CD14-positive monocyte (primary cell): ENCODE results near the gene ZRANB1. TPM values are rescaled to one million over a fixed set of nuclear protein-coding genes. Genes with fewer than 3 reads are reported as not detected.
A peak's percentile ranks its signal among the peaks of the same experiment; 100 is the strongest.

ENCODE experiments used
- DNase-seq, 3 donors: peaks; one replicate each; pipeline ENCODE4 v3.0.0-alpha.2; 2011 to 2022
- H2AFZ ChIP-seq: 2 replicates; pipeline ENCODE4 v1.6.0; 2012; ENCODE audit warnings: mild to moderate bottlenecking, low read depth, low read length, inconsistent platforms; ENCODE audit not compliant: insufficient read depth, poor library complexity, severe bottlenecking
- H3K27ac ChIP-seq, 2 donors: 1 replicate in 1 of 2; 2 replicates in 1 of 2; pipeline ENCODE4 v1.5.1; 2012 to 2013; ENCODE audit warnings: low read length in 2 of 2, control low read depth in 1 of 2, inconsistent platforms in 1 of 2, low read depth in 1 of 2, mild to moderate bottlenecking in 1 of 2
- H3K27me3 ChIP-seq, 2 donors: one replicate each; pipeline versions ENCODE4 v1.6.0 to v1.6.1; 2011 to 2013; ENCODE audit warnings: low read length in 2 of 2; ENCODE audit not compliant: control insufficient read depth in 2 of 2, insufficient read depth in 2 of 2
- H3K36me3 ChIP-seq, 2 donors: replicated peaks in 1 of 2; 1 replicate in 1 of 2; 2 replicates in 1 of 2; pipeline versions ENCODE4 v1.5.1 to v1.6.1; 2012 to 2013; ENCODE audit warnings: low read length in 2 of 2, control low read depth in 1 of 2, inconsistent platforms in 1 of 2, mild to moderate bottlenecking in 1 of 2; ENCODE audit not compliant: insufficient read depth in 2 of 2, control insufficient read depth in 1 of 2
- H3K4me1 ChIP-seq, 2 donors: 1 replicate in 1 of 2; 2 replicates in 1 of 2; pipeline versions ENCODE4 v1.5.1 to v1.6.1; 2012 to 2013; ENCODE audit warnings: low read length in 2 of 2, control low read depth in 1 of 2, inconsistent platforms in 1 of 2, mild to moderate bottlenecking in 1 of 2, moderate library complexity in 1 of 2; ENCODE audit not compliant: insufficient read depth in 2 of 2, control insufficient read depth in 1 of 2
- H3K4me2 ChIP-seq: replicated peaks from 2 replicates; pipeline ENCODE3; 2012; ENCODE audit warnings: low read length, moderate library complexity, mild to moderate bottlenecking; ENCODE audit not compliant: poor library complexity, severe bottlenecking; ENCODE audit errors: extremely low read depth
- H3K4me3 ChIP-seq, 3 experiments: fragments of 200-600 bp in 1 of 3; sonication (generic) in 1 of 3; replicated peaks in 1 of 3; 1 replicate in 2 of 3; 2 replicates in 1 of 3; pipeline ENCODE4 v1.5.1; 2011 to 2013; ENCODE audit warnings: low read length in 3 of 3, mild to moderate bottlenecking in 3 of 3, control low read depth in 2 of 3, low read depth in 2 of 3, inconsistent platforms in 1 of 3, moderate library complexity in 1 of 3
- H3K79me2 ChIP-seq: 2 replicates; pipeline ENCODE4 v1.6.0; 2012; ENCODE audit warnings: mild to moderate bottlenecking, control low read depth, inconsistent platforms, low read length, moderate library complexity; ENCODE audit not compliant: insufficient read depth
- H3K9ac ChIP-seq: 2 replicates; pipeline ENCODE4 v1.6.0; 2017; ENCODE audit warnings: low read length, mild to moderate bottlenecking; ENCODE audit not compliant: insufficient read depth, poor library complexity, severe bottlenecking
- H3K9me3 ChIP-seq, 2 donors: replicated peaks in 1 of 2; 1 replicate in 1 of 2; 2 replicates in 1 of 2; pipeline versions ENCODE4 v1.5.1 to v1.6.1; 2012 to 2013; ENCODE audit warnings: low read length in 2 of 2, control low read depth in 1 of 2; ENCODE audit not compliant: control insufficient read depth in 1 of 2, insufficient read depth in 1 of 2
- H4K20me1 ChIP-seq: 2 replicates; pipeline ENCODE4 v1.6.0; 2012; ENCODE audit warnings: mild to moderate bottlenecking, low read length, control low read depth, moderate library complexity; ENCODE audit not compliant: insufficient read depth
- H3K27ac Mint-ChIP-seq, 7 donors: one replicate each; pipeline ENCODE4 v1.8.0; 2020; ENCODE audit warnings: mild to moderate bottlenecking in 7 of 7, mixed read lengths in 7 of 7, moderate library complexity in 6 of 7, inconsistent platforms in 2 of 7
- H3K27me3 Mint-ChIP-seq, 3 donors: one replicate each; pipeline ENCODE4 v1.8.0; 2021 to 2022; ENCODE audit warnings: low read depth in 3 of 3, mild to moderate bottlenecking in 3 of 3, mixed read lengths in 3 of 3, moderate library complexity in 3 of 3, inconsistent platforms in 1 of 3
- H3K36me3 Mint-ChIP-seq, 2 donors: one replicate each; pipeline ENCODE4 v1.8.0; 2020; ENCODE audit warnings: mixed read lengths in 2 of 2, inconsistent platforms in 1 of 2, mild to moderate bottlenecking in 1 of 2
- H3K4me1 Mint-ChIP-seq: one replicate; pipeline ENCODE4 v1.8.0; 2020; ENCODE audit warnings: mild to moderate bottlenecking, mixed read lengths
- H3K4me3 Mint-ChIP-seq, 2 donors: one replicate each; pipeline ENCODE4 v1.8.0; 2020; ENCODE audit warnings: mild to moderate bottlenecking in 2 of 2, mixed read lengths in 2 of 2, moderate library complexity in 1 of 2
- H3K9me3 Mint-ChIP-seq, 7 donors: one replicate each; pipeline ENCODE4 v1.8.0; 2020 to 2022; ENCODE audit warnings: mixed read lengths in 7 of 7, mild to moderate bottlenecking in 6 of 7, moderate library complexity in 6 of 7, inconsistent platforms in 2 of 7
- CTCF ChIP-seq: fragments of 200-600 bp; IDR thresholded peaks from one replicate; pipeline ENCODE4 v1.8.0; 2022; ENCODE audit warnings: antibody characterized with exemption, mild to moderate bottlenecking
- WGBS: methylation state at CpG from one replicate; pipeline ENCODE4 v1.1.5; 2013; ENCODE audit warnings: missing lambda C conversion rate; ENCODE audit not compliant: insufficient coverage; 5-methylcytosine and 5-hydroxymethylcytosine counted together
- intact Hi-C, 2 donors: fragments of 100-400 bp; cut with micrococcal nuclease; formaldehyde crosslinking; loops; one replicate each; pipeline versions ENCODE4 v1.15.0 to v1.15.1; 2023
- polyA plus RNA-seq, 3 donors: library from polyadenylated mRNA; depleted of rRNA in 1 of 3; unstranded in 2 of 3; stranded (reverse) in 1 of 3; fragments of 300-500 nt in 2 of 3; fragments of >200 nt in 1 of 3; fragmentation: Illumina TruSeq in 2 of 3; gene quantifications; 1 replicate in 2 of 3; 2 replicates in 1 of 3; pipeline ENCODE4 v1.2.3, GENCODE V29; 2012 to 2021

Gene ZRANB1
- polyA plus RNA-seq, 3 donors: 2.7 to 5.6 (median 3.1) TPM

- Histone ChIP-seq H3K4me3 (no peak overlapping the region), H3K4me2 (no peak overlapping the region), H3K27ac (no peak overlapping the region), H3K9me3 (no peaks in the 10 kb centered on the region), H4K20me1 (peaks cover 99% of the 10 kb centered on the region), H2AFZ (no peak overlapping the region), H3K79me2 (peaks cover 99% of the 10 kb centered on the region), H3K9ac (no peak overlapping the region), H3K27me3 (no peaks in the 10 kb centered on the region), H3K4me1 (peaks cover 13 to 16% of the 10 kb centered on the region in 2 donors), H3K36me3 (peaks cover 3 to 8% of the 10 kb centered on the region in 2 donors)
- peaks cover 16 to 17% of the 10 kb centered on the region in 2 donors for H3K36me3 Mint-ChIP-seq
- peak overlapping the region in 1 of 7 donors; percentile 17 for H3K27ac Mint-ChIP-seq
- DNase-seq: no peak
- intact Hi-C loops: no loop called here
- no peak overlapping the region for H3K4me3 Mint-ChIP-seq
- no peak for TF ChIP-seq CTCF
- WGBS: 100% methylated on average over 3 of the region's 7 CpGs
- H3K9me3 Mint-ChIP-seq: peaks cover 0 to 11% (median 0%) of the 10 kb centered on the region in 7 donors
- peaks cover 14% of the 10 kb centered on the region for H3K4me1 Mint-ChIP-seq
- peaks cover 0 to 5% (median 0%) of the 10 kb centered on the region in 3 donors for H3K27me3 Mint-ChIP-seq
Observed at GRCh38 chr10:124928087-124928486, 13.8 kb upstream of the ZRANB1 start.

- peaks cover 0 to 11% (median 0%) of the 10 kb centered on the region in 7 donors for H3K9me3 Mint-ChIP-seq
- intact Hi-C loops: no loop called here
- H3K4me1 Mint-ChIP-seq: peaks cover 14% of the 10 kb centered on the region
Observed at GRCh38 chr10:124928545-124928944, 13.4 kb upstream of the ZRANB1 start.

More at GRCh38 chr10:124928545-124928944, 13.4 kb upstream of the ZRANB1 start:
- H3K36me3 Mint-ChIP-seq: peaks cover 14 to 17% of the 10 kb centered on the region in 2 donors
- peak overlapping the region in 1 of 7 donors; percentile 11 for H3K27ac Mint-ChIP-seq
- H3K4me1 ChIP-seq: peaks cover 13 to 16% of the 10 kb centered on the region in 2 donors
- H4K20me1 ChIP-seq: peaks cover 99% of the 10 kb centered on the region
- DNase-seq: no peak
- peaks cover 3 to 8% of the 10 kb centered on the region in 2 donors for H3K36me3 ChIP-seq
- peaks cover 99% of the 10 kb centered on the region for H3K79me2 ChIP-seq
- no peak overlapping the region for H2AFZ ChIP-seq
- H3K9me3 ChIP-seq: no peaks in the 10 kb centered on the region
- 100% methylated on average over 3 of the region's 3 CpGs for WGBS
- H3K27me3 Mint-ChIP-seq: peaks cover 0 to 5% (median 0%) of the 10 kb centered on the region in 3 donors
- H3K4me2 ChIP-seq: no peak overlapping the region
- H3K4me3 ChIP-seq: no peak overlapping the region
- no peak overlapping the region for H3K9ac ChIP-seq
- no peak overlapping the region for H3K4me3 Mint-ChIP-seq
- no peak for TF ChIP-seq CTCF
- H3K27ac ChIP-seq: no peak overlapping the region
- no peaks in the 10 kb centered on the region for H3K27me3 ChIP-seq
